T-helper 17 cell (primary cell): ENCODE data around the gene TBC1D22A. TPM values are rescaled to one million over a fixed set of nuclear protein-coding genes. Genes with fewer than 3 reads are reported as not detected.

ENCODE experiments used
- ATAC-seq: fragments of 150-1000 bp; cut with Tn5 transposase; 2 replicates; pipeline ENCODE4 v1.10.0; 2021; ENCODE audit warnings: mild to moderate bottlenecking, moderate library complexity
- DNase-seq, 3 donors: peaks; one replicate each; pipeline versions ENCODE4 v3.0.0 to v3.0.0-alpha.2; 2020 to 2021
- H3K9me3 ChIP-seq: one replicate; pipeline ENCODE4 v1.7.0; 2013; ENCODE audit warnings: low read length, mild to moderate bottlenecking; ENCODE audit not compliant: control insufficient read depth, poor library complexity, severe bottlenecking
- H3K27ac Mint-ChIP-seq: one replicate; pipeline ENCODE4 v1.8.0; 2022; ENCODE audit warnings: mild to moderate bottlenecking, moderate library complexity, mixed read lengths
- H3K27me3 Mint-ChIP-seq: one replicate; pipeline ENCODE4 v1.8.0; 2022; ENCODE audit warnings: mixed read lengths
- H3K36me3 Mint-ChIP-seq: one replicate; pipeline ENCODE4 v1.8.0; 2022; ENCODE audit warnings: low read depth, mixed read lengths
- H3K4me1 Mint-ChIP-seq: one replicate; pipeline ENCODE4 v1.8.0; 2022; ENCODE audit warnings: mild to moderate bottlenecking, mixed read lengths
- H3K4me3 Mint-ChIP-seq: one replicate; pipeline ENCODE4 v1.8.0; 2022; ENCODE audit warnings: mild to moderate bottlenecking, moderate library complexity, mixed read lengths
- total RNA-seq, 4 donors: library from RNA in 2 of 4; stranded (reverse) in 2 of 4; gene quantifications; one replicate each; pipeline ENCODE4 v1.2.3 and lab custom pipeline; 2022 to 2026

Gene TBC1D22A
- total RNA-seq, 2 donors from 2014 or later, result 42.1 to 43.8 TPM

GRCh38 chr22:46948411-46949144, 186.1 kb downstream of the TBC1D22A start:
- ATAC-seq (no peak), DNase-seq (no peak)
- H3K9me3 ChIP-seq, result no peaks in the 10 kb centered on the region
- H3K36me3 Mint-ChIP-seq, result peaks cover 7% of the 10 kb centered on the region
- no peak overlapping the region for H3K4me3 Mint-ChIP-seq
- H3K4me1 Mint-ChIP-seq, result peaks cover 36% of the 10 kb centered on the region
- H3K27me3 Mint-ChIP-seq, result no peaks in the 10 kb centered on the region
- no peak overlapping the region for H3K27ac Mint-ChIP-seq

GRCh38 chr22:46951350-46951749, 188.9 kb downstream of the TBC1D22A start:
- H3K4me3 Mint-ChIP-seq, result no peak overlapping the region
- H3K36me3 Mint-ChIP-seq, result peaks cover 7% of the 10 kb centered on the region

GRCh38 chr22:46951973-46952372, 189.5 kb downstream of the TBC1D22A start:
- Mint-ChIP-seq H3K4me1 (peaks cover 37% of the 10 kb centered on the region), H3K4me3 (no peak overlapping the region), H3K27ac (no peak overlapping the region), H3K36me3 (peaks cover 9% of the 10 kb centered on the region), H3K27me3 (no peaks in the 10 kb centered on the region)
- no peaks in the 10 kb centered on the region for H3K9me3 ChIP-seq
- DNase-seq, result no peak
- ATAC-seq, result no peak

More at GRCh38 chr22:46951350-46951749, 188.9 kb downstream of the TBC1D22A start:
- no peak overlapping the region for H3K27ac Mint-ChIP-seq
- H3K9me3 ChIP-seq, result no peaks in the 10 kb centered on the region
- H3K27me3 Mint-ChIP-seq, result no peaks in the 10 kb centered on the region
- DNase-seq (no peak), ATAC-seq (no peak)
- H3K4me1 Mint-ChIP-seq, result peaks cover 36% of the 10 kb centered on the region

- DNase-seq (no peak), ATAC-seq (no peak)
- Mint-ChIP-seq H3K4me1 (peaks cover 30% of the 10 kb centered on the region), H3K27ac (no peak overlapping the region), H3K4me3 (no peak overlapping the region), H3K36me3 (peaks cover 9% of the 10 kb centered on the region), H3K27me3 (no peaks in the 10 kb centered on the region)
- H3K9me3 ChIP-seq, result no peaks in the 10 kb centered on the region
These were observed 191.7 kb downstream of the TBC1D22A start for GRCh38 chr22:46953968-46954765.

- Mint-ChIP-seq H3K27me3 (no peaks in the 10 kb centered on the region), H3K27ac (no peak overlapping the region), H3K4me1 (peaks cover 26% of the 10 kb centered on the region), H3K4me3 (no peak overlapping the region), H3K36me3 (peaks cover 7% of the 10 kb centered on the region)
- no peaks in the 10 kb centered on the region for H3K9me3 ChIP-seq
- ATAC-seq (no peak), DNase-seq (no peak)
These were observed 192.3 kb downstream of the TBC1D22A start for GRCh38 chr22:46954781-46955180.

GRCh38 chr22:46956498-46957215, 194.2 kb downstream of the TBC1D22A start:
- ATAC-seq, result no peak
- peaks cover 4% of the 10 kb centered on the region for H3K36me3 Mint-ChIP-seq

GRCh38 chr22:46957521-46957920, 195.1 kb downstream of the TBC1D22A start:
- Mint-ChIP-seq H3K4me3 (no peak overlapping the region), H3K27ac (peak overlapping the region; percentile 47), H3K4me1 (peaks cover 27% of the 10 kb centered on the region), H3K27me3 (no peaks in the 10 kb centered on the region), H3K36me3 (peaks cover 4% of the 10 kb centered on the region)
- no peaks in the 10 kb centered on the region for H3K9me3 ChIP-seq
- DNase-seq (no peak), ATAC-seq (no peak)

More at GRCh38 chr22:46956498-46957215, 194.2 kb downstream of the TBC1D22A start:
- H3K27me3 Mint-ChIP-seq, result no peaks in the 10 kb centered on the region
- H3K9me3 ChIP-seq, result no peaks in the 10 kb centered on the region
- no peak for DNase-seq
- peak overlapping the region; percentile 47 for H3K27ac Mint-ChIP-seq
- peaks cover 26% of the 10 kb centered on the region for H3K4me1 Mint-ChIP-seq
- H3K4me3 Mint-ChIP-seq, result no peak overlapping the region

GRCh38 chr22:46958191-46958590, 195.7 kb downstream of the TBC1D22A start:
- H3K4me3 Mint-ChIP-seq, result no peak overlapping the region
- H3K27ac Mint-ChIP-seq, result peak overlapping the region; percentile 47
- peaks cover 24% of the 10 kb centered on the region for H3K4me1 Mint-ChIP-seq
- ATAC-seq (no peak), DNase-seq (no peak)
- H3K36me3 Mint-ChIP-seq, result peaks cover 4% of the 10 kb centered on the region
- H3K27me3 Mint-ChIP-seq, result no peaks in the 10 kb centered on the region
- no peaks in the 10 kb centered on the region for H3K9me3 ChIP-seq

- no peaks in the 10 kb centered on the region for H3K9me3 ChIP-seq
- DNase-seq, result no peak
- H3K4me1 Mint-ChIP-seq, result peaks cover 25% of the 10 kb centered on the region
- peaks cover 4% of the 10 kb centered on the region for H3K36me3 Mint-ChIP-seq
- H3K27me3 Mint-ChIP-seq, result no peaks in the 10 kb centered on the region
- ATAC-seq, result no peak
- no peak overlapping the region for H3K4me3 Mint-ChIP-seq
- no peak overlapping the region for H3K27ac Mint-ChIP-seq
These were observed 196.2 kb downstream of the TBC1D22A start for GRCh38 chr22:46958658-46959057.

GRCh38 chr22:46959369-46959768, 196.9 kb downstream of the TBC1D22A start:
- Mint-ChIP-seq H3K36me3 (peaks cover 4% of the 10 kb centered on the region), H3K4me1 (peaks cover 27% of the 10 kb centered on the region), H3K27me3 (no peaks in the 10 kb centered on the region), H3K4me3 (no peak overlapping the region), H3K27ac (no peak overlapping the region)
- no peaks in the 10 kb centered on the region for H3K9me3 ChIP-seq
- ATAC-seq (no peak), DNase-seq (no peak)

GRCh38 chr22:46961591-46962295, 199.3 kb downstream of the TBC1D22A start:
- peaks cover 5% of the 10 kb centered on the region for H3K36me3 Mint-ChIP-seq
- DNase-seq (no peak), ATAC-seq (no peak)
- H3K27ac Mint-ChIP-seq, result no peak overlapping the region
- H3K9me3 ChIP-seq, result no peaks in the 10 kb centered on the region
- peaks cover 40% of the 10 kb centered on the region for H3K4me1 Mint-ChIP-seq
- no peak overlapping the region for H3K4me3 Mint-ChIP-seq
- H3K27me3 Mint-ChIP-seq, result no peaks in the 10 kb centered on the region

GRCh38 chr22:46962406-46962805, 200.0 kb downstream of the TBC1D22A start:
- Mint-ChIP-seq H3K4me3 (no peak overlapping the region), H3K27ac (no peak overlapping the region), H3K27me3 (no peaks in the 10 kb centered on the region)

More at GRCh38 chr22:46962406-46962805, 200.0 kb downstream of the TBC1D22A start:
- H3K36me3 Mint-ChIP-seq, result peaks cover 3% of the 10 kb centered on the region
- no peaks in the 10 kb centered on the region for H3K9me3 ChIP-seq
- H3K4me1 Mint-ChIP-seq, result peaks cover 38% of the 10 kb centered on the region
- ATAC-seq (no peak), DNase-seq (no peak)
